HepG2 (cell line): ENCODE measurements around the gene ZC3H13. TPM values are rescaled to one million over a fixed set of nuclear protein-coding genes. Genes with fewer than 3 reads are reported as not detected.

Experiments
- ARID5B ChIP-seq: IDR thresholded peaks from 2 replicates; pipeline ENCODE4 v1.4.0; 2020; ENCODE audit warnings: mild to moderate bottlenecking, missing genetic modification reagents
- EZH2 ChIP-seq: conservative IDR thresholded peaks from 2 replicates; pipeline ENCODE4 v1.6.1; 2012; ENCODE audit warnings: mild to moderate bottlenecking, low read depth, low read length, moderate library complexity
- GMEB1 ChIP-seq: sonication (generic); formaldehyde crosslinking; IDR thresholded peaks from 2 replicates; pipeline ENCODE4 v1.5.1; 2020; ENCODE audit warnings: missing genetic modification reagents, mild to moderate bottlenecking, borderline replicate concordance
- HCFC1 ChIP-seq: fragments of 150-350 bp; IDR thresholded peaks from 2 replicates; pipeline ENCODE4 v1.6.1; 2014; ENCODE audit warnings: low read depth, low read length
- KDM5B ChIP-seq: sonication (generic); formaldehyde crosslinking; IDR thresholded peaks from 2 replicates; pipeline ENCODE4 v1.4.0; 2020; ENCODE audit warnings: missing genetic modification reagents, mild to moderate bottlenecking, borderline replicate concordance
- KLF13 ChIP-seq: sonication (generic); formaldehyde crosslinking; IDR thresholded peaks from 2 replicates; pipeline ENCODE4 v1.4.0; 2020; ENCODE audit warnings: mild to moderate bottlenecking, missing genetic modification reagents
- RFX3 ChIP-seq: IDR thresholded peaks from 2 replicates; pipeline ENCODE4 v1.6.1; 2016; ENCODE audit warnings: missing biosample characterization, missing genetic modification reagents
- SALL2 ChIP-seq: sonication (generic); formaldehyde crosslinking; IDR thresholded peaks from 2 replicates; pipeline ENCODE4 v1.8.1; 2023; ENCODE audit warnings: mild to moderate bottlenecking, missing genetic modification reagents, inconsistent platforms
- SIN3A ChIP-seq: IDR thresholded peaks from 2 replicates; pipeline ENCODE4 v1.6.1; 2011; ENCODE audit warnings: low read depth, mild to moderate bottlenecking, control low read depth, low read length, borderline replicate concordance
- TRAFD1 ChIP-seq: sonication (generic); formaldehyde crosslinking; IDR thresholded peaks from 2 replicates; pipeline ENCODE4 v1.5.1; 2020; ENCODE audit warnings: missing genetic modification reagents, mild to moderate bottlenecking, borderline replicate concordance
- ZNF256 ChIP-seq: sonication (generic); formaldehyde crosslinking; conservative IDR thresholded peaks from 2 replicates; pipeline ENCODE4 v1.4.0; 2020; ENCODE audit warnings: missing genetic modification reagents
- ZNF274 ChIP-seq: sonication (generic); formaldehyde crosslinking; IDR thresholded peaks from 2 replicates; pipeline ENCODE4 v1.5.1; 2020; ENCODE audit warnings: mild to moderate bottlenecking, missing genetic modification reagents
- ZNF275 ChIP-seq: sonication (generic); formaldehyde crosslinking; IDR thresholded peaks from 2 replicates; pipeline ENCODE4 v1.8.0; 2022; ENCODE audit warnings: missing genetic modification reagents, mild to moderate bottlenecking, inconsistent platforms, borderline replicate concordance
- ZNF605 ChIP-seq: sonication (generic); formaldehyde crosslinking; IDR thresholded peaks from 2 replicates; pipeline ENCODE4 v1.8.0; 2022; ENCODE audit warnings: mild to moderate bottlenecking, missing genetic modification reagents
- ZNF773 ChIP-seq: sonication (generic); formaldehyde crosslinking; IDR thresholded peaks from 2 replicates; pipeline ENCODE4 v1.4.0; 2020; ENCODE audit warnings: missing genetic modification reagents, borderline replicate concordance
- ZNF782 ChIP-seq: sonication (generic); formaldehyde crosslinking; IDR thresholded peaks from 2 replicates; pipeline ENCODE4 v1.4.0; 2020; ENCODE audit warnings: missing genetic modification reagents, mild to moderate bottlenecking, borderline replicate concordance
- ZNF800 ChIP-seq: sonication (generic); formaldehyde crosslinking; IDR thresholded peaks from 2 replicates; pipeline ENCODE4 v1.4.0; 2020; ENCODE audit warnings: missing genetic modification reagents
- polyA plus RNA-seq, 8 experiments: library from polyadenylated mRNA; depleted of rRNA in 3 of 8; stranded (reverse) in 7 of 8; unstranded in 1 of 8; fragments of >200 nt; fragmentation: Illumina TruSeq in 4 of 8; extraction: Trizol in 4 of 8; gene quantifications; 2 replicates each; pipeline versions ENCODE4 v1.2.1 to v1.2.3, GENCODE V29; 2011 to 2016; ENCODE audit warnings: low read depth in 4 of 8, missing spikeins in 1 of 8, mixed read lengths in 1 of 8; ENCODE audit not compliant: insufficient read depth in 1 of 8
- total RNA-seq, 5 experiments: library from RNA; depleted of rRNA; stranded (reverse); fragments of >200 nt; fragmentation: Illumina TruSeq; extraction: Trizol; gene quantifications; 2 replicates each; pipeline ENCODE4 v1.2.3, GENCODE V29; 2016; ENCODE audit warnings: low read depth in 1 of 5

The ZC3H13 gene
- total and polyA plus RNA-seq, 2 of the 13 experiments (the other 11 are each of a cell fraction or from before 2014, with no cell fraction given), result 2.7 to 23.5 TPM

- TF ChIP-seq ARID5B (CRISPR knock-in tag) (peak; percentile 56), SALL2 (CRISPR knock-in tag) (no peak), ZNF782 (CRISPR knock-in tag) (peak; percentile 66; the same call in 1 of the 2 replicates), GMEB1 (peak; percentile 85), EZH2 (no peak), ZNF773 (CRISPR knock-in tag) (no peak), RFX3 (no peak), HCFC1 (peak; percentile 61), SIN3A (peak; percentile 88; the same call in 1 of the 2 replicates), KDM5B (CRISPR knock-in tag) (peak; percentile 76; the same call in 1 of the 2 replicates), ZNF274 (CRISPR knock-in tag) (peak; percentile 63; the same call in 1 of the 2 replicates), TRAFD1 (no peak), ZNF256 (CRISPR knock-in tag) (no peak), ZNF275 (0 out of 2 replicates have a peak, but pooled peaks have one; percentile 33), KLF13 (CRISPR knock-in tag) (no peak), ZNF800 (CRISPR knock-in tag) (0 out of 2 replicates have a peak, but pooled peaks have one; percentile 20), ZNF605 (CRISPR knock-in tag) (0 out of 2 replicates have a peak, but pooled peaks have one; percentile 65)
These were observed at the start of gene ZC3H13 (continued) for GRCh38 chr13:46052319-46053161.
